GM19468 (cell line): ENCODE data around the gene VRTN.
"Not testable (repeated sequence)": the region's sequence is repeated elsewhere in the genome, so short reads cannot be mapped to it uniquely, and the experiment has no call there.

ENCODE experiments used
- ATAC-seq: cut with Tn5 transposase; IDR thresholded peaks from one replicate; pipeline ENCODE4 v1.9.1; 2021; ENCODE audit warnings: mild to moderate bottlenecking, moderate library complexity, moderate number of reproducible peaks; ENCODE audit not compliant: unreplicated experiment; ENCODE audit errors: extremely low read depth

VRTN gene

GRCh38 chr14:74347795-74348100, 523 bp upstream of the VRTN start:
- ATAC-seq = no peak

GRCh38 chr14:74348735-74349463, 628 bp downstream of the VRTN start:
- ATAC-seq = no peak

- ATAC-seq = no peak
These were observed 1.5 kb downstream of the VRTN start for GRCh38 chr14:74349757-74350156.

DNA sequence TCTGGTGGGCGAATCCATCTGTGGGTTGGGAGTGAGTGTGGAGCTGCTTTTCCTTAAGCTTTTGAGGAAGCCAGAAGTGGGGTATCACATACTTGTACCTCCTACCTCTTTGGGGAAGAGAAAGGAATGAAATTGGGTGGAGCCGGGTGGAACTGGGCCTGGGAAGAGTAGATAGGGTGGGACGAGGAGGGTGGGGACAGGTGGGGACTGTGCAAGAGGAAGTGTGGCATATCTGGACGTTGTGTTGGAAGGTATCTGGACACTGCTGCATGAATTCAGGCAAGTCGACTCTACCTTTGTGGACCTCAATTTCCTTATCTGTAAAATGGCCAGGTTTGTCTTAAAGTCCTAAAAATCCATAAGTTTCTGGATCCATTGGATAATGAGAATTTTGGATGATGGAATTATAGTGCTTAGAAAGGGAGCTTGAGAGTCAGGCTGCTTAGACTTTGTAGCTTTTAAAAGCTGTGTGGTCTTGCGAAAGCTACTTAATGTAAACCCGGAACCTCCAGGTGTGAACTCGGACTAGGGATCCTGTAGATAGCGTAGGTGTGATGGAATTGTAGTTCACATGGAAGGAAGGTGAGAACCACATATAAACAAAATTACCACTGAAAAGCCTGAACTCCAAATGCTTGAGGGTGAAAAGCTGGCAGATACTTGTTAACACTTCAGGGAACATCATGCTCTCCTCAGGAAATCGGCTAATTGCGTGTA, 2.1 kb downstream of the VRTN start:
- no peak for ATAC-seq

DNA sequence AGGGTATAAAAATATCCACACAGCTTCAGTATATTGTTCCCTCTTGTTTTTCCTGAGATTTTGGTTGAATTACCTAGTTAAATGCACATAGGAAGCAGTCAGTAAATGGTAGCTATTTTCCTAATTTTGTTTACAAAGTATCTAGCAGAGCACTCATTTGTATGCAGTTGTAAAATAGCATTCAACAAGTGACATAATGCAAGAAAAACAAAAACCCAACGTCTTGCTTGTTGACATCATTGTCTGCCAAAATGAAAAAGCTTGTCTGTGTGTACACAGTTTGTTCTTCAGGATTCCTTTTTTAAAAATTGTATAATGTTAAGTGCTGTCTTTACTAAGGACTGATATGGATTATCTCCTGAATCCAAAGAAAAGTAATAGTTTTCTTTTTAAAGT, 2.7 kb downstream of the VRTN start:
- no peak for ATAC-seq

- no peak for ATAC-seq
These were observed 8.8 kb downstream of the VRTN start for GRCh38 chr14:74356892-74357575.

DNA sequence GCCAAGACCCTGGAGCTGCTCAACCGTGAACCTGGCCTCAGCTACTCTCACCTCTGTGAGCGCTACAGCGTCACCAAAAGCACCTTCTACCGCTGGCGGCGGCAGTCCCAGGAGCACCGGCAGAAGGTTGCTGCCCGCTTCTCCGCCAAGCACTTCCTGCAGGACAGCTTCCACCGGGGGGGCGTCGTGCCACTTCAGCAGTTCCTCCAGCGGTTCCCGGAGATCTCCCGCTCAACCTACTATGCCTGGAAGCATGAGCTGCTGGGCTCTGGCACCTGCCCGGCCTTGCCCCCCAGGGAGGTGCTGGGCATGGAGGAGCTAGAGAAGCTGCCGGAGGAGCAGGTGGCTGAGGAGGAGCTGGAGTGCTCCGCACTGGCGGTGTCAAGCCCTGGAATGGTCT, 9.3 kb downstream of the VRTN start:
- ATAC-seq = no peak

DNA sequence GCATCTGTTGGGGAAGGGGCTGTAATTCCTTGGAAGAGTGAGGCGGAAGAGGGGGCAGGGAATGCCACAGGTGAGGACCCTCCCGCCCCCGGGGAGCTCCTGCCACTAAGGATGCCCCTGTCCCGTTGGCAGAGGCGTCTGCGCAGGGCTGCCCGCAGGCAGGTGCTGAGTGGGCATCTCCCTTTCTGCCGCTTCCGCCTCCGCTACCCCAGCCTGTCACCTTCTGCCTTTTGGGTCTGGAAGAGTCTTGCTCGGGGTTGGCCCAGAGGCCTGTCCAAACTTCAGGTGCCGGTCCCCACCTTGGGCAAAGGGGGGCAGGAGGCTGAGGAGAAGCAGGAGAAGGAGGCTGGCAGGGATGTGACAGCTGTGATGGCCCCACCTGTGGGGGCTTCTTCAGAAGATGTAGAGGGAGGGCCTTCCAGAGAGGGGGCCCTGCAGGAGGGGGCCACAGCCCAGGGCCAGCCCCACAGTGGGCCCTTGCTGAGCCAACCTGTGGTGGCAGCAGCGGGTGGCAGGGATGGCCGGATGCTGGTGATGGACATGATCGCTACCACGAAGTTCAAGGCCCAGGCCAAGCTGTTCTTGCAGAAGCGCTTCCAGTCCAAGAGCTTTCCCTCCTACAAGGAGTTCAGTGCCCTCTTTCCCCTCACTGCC, 10.0 kb downstream of the VRTN start:
- ATAC-seq = no peak

GRCh38 chr14:74360163-74360562, 11.9 kb downstream of the VRTN start:
- ATAC-seq = no peak

DNA sequence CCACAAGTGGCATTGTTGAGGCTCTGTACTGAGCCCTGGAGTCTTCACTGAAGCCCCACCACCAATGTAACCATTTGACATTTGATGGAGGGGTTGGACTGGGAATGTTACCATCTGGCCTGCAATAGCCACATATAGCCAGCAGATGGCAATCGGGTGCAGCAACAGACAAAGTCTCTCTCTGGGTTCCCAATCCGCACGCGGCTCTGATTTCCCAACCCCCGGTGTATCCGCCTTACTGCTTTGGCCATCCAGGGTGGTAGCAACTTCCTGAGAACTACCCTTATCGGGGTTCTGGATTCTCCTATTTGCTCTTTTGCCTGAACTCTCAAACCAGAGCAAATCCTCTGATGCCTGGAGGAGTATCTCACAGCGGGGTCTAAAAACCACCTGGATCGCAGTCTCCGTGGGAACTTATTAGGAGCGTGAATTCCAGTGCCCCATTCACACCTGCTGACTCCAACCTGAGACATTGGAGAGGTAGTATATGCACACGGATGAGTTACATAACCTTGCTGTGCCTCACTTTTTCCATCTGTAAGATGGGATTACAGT, 14.2 kb downstream of the VRTN start:
- ATAC-seq = no peak

DNA sequence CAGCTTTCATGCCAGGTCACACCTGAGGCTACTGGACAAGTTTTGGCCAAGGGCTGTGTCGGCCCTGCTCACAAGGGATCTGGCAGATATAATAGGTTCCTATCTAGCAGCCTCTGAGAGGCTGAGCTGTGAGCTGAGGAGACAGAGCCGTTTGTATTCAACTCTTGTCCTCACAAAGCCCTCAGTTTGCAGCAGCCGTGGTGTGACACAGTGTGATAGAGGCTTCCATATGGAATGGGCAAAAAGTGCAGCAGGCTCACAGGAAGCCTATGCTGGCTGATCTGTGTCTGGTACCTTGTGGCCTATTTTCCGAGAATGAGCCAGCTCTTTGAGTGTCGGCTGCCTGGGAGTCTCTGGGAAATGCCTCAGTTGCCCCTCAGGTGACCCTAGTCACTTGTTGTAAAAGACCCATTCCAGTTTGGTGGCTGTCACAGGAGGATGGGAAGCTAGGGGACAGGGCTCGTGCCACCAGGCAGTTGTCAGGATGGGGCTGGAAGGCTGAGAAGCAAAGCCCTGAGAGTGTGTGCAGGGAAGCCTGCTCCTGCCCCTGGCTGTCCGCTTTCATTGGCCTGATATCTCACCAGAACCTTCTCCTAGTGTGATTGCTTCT, 16.1 kb downstream of the VRTN start:
- ATAC-seq = no peak

DNA sequence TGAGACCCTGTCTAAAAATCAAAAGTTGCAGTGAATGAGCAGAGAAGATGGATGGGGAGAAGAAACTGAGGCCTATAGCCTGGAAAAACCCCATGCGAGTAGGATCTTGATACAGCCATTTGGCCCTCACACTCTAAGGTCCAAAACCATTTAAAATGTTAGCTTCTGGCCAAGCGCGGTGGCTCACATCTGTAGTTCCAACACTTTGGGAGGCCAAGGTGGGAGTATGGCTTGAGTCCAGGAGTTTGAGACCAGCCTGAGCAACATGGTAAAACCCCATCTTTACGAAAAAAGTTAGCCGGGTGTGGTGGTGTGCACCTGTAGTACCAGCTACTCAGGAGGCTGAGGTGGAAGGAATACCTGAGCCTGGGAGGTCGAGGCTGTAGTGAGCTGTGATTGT, 19.8 kb downstream of the VRTN start:
- ATAC-seq = no peak

GRCh38 chr14:74368441-74368840, 20.2 kb downstream of the VRTN start:
- ATAC-seq = no peak

DNA sequence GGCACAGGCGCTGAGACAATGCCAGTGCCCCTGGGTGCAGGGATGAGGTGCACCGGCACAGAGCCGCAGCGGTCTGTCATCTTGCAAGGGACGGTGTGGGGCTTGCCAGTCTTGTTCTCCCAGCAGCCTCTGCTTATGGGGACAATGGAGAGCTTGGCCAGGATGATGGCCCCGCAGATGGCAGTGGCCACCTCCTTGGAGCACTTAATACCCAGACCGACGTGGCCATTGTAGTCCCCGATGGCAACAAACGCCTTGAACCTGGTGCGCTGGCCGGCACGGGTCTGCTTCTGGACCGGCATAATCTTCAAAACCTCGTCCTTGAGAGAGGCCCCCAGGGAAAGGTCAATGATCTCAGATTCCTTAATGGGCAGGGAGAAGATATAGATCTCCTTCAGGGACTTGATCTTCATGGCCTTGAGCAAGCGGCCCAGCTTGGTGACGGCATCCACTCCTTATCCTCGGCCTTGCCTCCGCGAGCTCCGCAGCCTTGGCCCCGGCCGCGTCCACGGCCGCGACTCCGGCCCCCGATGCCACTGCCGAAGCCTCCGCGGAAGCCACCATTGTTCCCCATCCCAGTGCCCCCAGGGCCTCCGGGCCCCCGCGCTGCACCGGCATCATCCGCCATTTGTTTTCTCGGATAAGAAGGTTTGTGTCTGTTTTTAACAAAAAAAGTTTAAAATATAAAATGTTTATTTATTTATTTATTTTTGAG, 29.9 kb downstream of the VRTN start:
- no peak for ATAC-seq

GRCh38 chr14:74380172-74380571, 31.9 kb downstream of the VRTN start:
- no peak for ATAC-seq

- ATAC-seq = no peak
These were observed 32.6 kb downstream of the VRTN start for GRCh38 chr14:74380845-74381244.

- ATAC-seq = not testable (repeated sequence)
These were observed 33.3 kb downstream of the VRTN start for GRCh38 chr14:74381571-74381970.

DNA sequence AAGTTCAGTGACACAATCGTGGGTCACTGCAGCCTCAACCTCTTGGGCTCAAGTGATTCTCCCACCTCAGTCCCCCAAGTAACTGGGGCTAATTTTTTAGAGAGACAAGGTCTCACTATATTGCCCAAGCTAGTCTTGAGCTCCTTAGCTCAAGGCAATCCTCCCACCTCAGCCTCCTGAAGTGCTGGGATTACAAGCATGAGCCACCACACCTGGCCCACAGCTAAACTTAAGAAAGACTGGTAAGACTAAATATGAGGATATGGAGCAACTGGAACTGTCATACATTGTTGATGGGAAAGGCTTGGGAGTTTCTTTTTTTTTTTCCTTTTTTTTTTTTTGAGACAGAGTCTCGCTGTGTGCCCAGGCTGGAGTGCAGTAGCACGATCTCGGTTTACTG, 34.0 kb downstream of the VRTN start:
- ATAC-seq = no peak

DNA sequence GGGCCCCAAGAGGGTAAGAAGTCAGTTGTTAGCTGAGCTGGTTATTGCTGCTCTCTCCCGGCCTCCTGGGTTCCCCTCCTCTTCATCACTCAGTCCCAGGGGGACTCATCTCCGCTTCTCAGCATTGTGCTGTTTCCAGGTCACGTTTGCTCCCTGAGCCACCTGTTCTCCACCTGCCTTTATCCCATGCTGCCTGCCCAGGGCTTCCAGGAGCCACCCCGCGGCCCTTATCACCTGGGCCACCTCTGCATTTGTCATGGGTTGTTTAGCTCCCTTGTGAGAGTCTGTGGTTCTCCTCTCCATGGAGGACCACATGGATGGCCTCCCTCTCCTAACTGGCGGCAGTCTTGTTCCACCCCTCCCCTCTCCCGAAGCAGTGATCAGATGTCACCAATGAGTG, 41.7 kb downstream of the VRTN start:
- ATAC-seq = no peak

DNA sequence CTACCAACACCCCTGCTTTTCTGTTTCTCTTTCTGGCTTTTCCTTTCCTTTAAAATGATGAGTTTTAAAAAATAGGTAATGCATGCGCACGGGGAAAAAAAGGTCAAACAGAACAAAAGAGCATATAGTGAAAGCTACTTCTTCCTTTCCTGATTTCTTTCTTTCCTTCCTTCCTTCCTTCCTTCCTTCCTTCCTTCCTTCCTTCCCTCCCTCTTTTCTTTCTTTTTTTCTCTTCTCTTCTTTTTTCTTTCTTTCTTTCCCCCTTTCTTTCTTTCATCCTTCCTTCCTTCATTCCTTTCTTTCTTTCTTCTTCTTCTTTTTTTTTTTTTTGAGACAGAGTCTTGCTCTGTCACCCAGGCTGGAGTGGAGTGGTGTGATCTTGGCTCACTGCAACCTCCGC, 42.2 kb downstream of the VRTN start:
- ATAC-seq = not testable (repeated sequence)
